Heart left ventricle (tissue), 13 donors: ENCODE results near the gene KIAA0825.

Experiments
- POLR2A ChIP-seq, 2 donors: fragments of 450-650 bp; IDR thresholded peaks; one replicate each; pipeline ENCODE4 v1.6.1; 2017; ENCODE audit warnings: antibody characterized with exemption in 2 of 2, mild to moderate bottlenecking in 2 of 2, moderate library complexity in 2 of 2
- TF ChIP-seq, protein P1 (sequence below), 12 donors: fragments of 200-600 bp; sonication (generic) in 4 of 12; IDR thresholded peaks; one replicate each; pipeline versions ENCODE4 v1.5.0 to v1.8.0; 2018 to 2022; ENCODE audit warnings: antibody characterized with exemption in 12 of 12, mild to moderate bottlenecking in 5 of 12
- donor health status: ischemic (EF 13 %, LVEDD 7.1; RV severe dilation, severe dysfunction).
- donor health status: DM: no; HTN: yes; CAD: no.
- donor health status: DM: no; HTN: no; CAD: no.
- donor health status: ischemic (EF 25% LVEDD 6.9; RV normal size, moderate dysfunction).
- donor health status: ischemic (EF 25% LVEDD 5.7; RV mildly dilated, moderate dysfunction).
- donor health status: ischemic (EF 35%, LVEDD 5.7; RV mildly dilated, moderate dysfunction).
- donor health status: nonischemic (EF 11% LVEDD 7.7; RV severe dilation, severe dysfunction).
- donor health status: DM: yes; HTN: yes; CAD: no.
- donor health status: PGD.
- donor health status: ischemic (EF 29% LVEDD 5.4; RV normal size, mild dysfunction).
- donor health status: nonischemic (EF 23%, LVEDD 6.1; RV moderate dilation, normal function).

- TF ChIP-seq, protein P1, sequence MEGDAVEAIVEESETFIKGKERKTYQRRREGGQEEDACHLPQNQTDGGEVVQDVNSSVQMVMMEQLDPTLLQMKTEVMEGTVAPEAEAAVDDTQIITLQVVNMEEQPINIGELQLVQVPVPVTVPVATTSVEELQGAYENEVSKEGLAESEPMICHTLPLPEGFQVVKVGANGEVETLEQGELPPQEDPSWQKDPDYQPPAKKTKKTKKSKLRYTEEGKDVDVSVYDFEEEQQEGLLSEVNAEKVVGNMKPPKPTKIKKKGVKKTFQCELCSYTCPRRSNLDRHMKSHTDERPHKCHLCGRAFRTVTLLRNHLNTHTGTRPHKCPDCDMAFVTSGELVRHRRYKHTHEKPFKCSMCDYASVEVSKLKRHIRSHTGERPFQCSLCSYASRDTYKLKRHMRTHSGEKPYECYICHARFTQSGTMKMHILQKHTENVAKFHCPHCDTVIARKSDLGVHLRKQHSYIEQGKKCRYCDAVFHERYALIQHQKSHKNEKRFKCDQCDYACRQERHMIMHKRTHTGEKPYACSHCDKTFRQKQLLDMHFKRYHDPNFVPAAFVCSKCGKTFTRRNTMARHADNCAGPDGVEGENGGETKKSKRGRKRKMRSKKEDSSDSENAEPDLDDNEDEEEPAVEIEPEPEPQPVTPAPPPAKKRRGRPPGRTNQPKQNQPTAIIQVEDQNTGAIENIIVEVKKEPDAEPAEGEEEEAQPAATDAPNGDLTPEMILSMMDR (IDR thresholded peaks at IDR 0.05) = no peak
- TF ChIP-seq POLR2A (IDR thresholded peaks at IDR 0.05) = no peak
Measured at GRCh38 chr5:94501365-94501764, 117.0 kb downstream of the KIAA0825 start.
